ENCODE measurements around the gene ZFAND3. TPM values are rescaled to one million over a fixed set of nuclear protein-coding genes. Genes with fewer than 3 reads are reported as not detected.

Gene ZFAND3
- total and polyA plus RNA-seq, 9 donors, result 16.6 to 220 (median 51.9) TPM

GRCh38 chr6:37783856-37784584 is 35.5 kb upstream of the ZFAND3 start:
- TF ChIP-seq, protein P1, sequence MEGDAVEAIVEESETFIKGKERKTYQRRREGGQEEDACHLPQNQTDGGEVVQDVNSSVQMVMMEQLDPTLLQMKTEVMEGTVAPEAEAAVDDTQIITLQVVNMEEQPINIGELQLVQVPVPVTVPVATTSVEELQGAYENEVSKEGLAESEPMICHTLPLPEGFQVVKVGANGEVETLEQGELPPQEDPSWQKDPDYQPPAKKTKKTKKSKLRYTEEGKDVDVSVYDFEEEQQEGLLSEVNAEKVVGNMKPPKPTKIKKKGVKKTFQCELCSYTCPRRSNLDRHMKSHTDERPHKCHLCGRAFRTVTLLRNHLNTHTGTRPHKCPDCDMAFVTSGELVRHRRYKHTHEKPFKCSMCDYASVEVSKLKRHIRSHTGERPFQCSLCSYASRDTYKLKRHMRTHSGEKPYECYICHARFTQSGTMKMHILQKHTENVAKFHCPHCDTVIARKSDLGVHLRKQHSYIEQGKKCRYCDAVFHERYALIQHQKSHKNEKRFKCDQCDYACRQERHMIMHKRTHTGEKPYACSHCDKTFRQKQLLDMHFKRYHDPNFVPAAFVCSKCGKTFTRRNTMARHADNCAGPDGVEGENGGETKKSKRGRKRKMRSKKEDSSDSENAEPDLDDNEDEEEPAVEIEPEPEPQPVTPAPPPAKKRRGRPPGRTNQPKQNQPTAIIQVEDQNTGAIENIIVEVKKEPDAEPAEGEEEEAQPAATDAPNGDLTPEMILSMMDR (IDR thresholded peaks at IDR 0.05), result no peak
- TF ChIP-seq EP300 (IDR thresholded peaks at IDR 0.05), result no peak
- TF ChIP-seq POLR2A (IDR thresholded peaks at IDR 0.05), result no peak
- H3K4me3 ChIP-seq, result peak overlapping the region; percentile 30
- no peaks in the 10 kb centered on the region for H3K9me3 ChIP-seq
- H3K27me3 ChIP-seq, result no peaks in the 10 kb centered on the region
- intact Hi-C loops (cut with DNase I), result loop anchor here in 1 of 4 donors (2.0 kb wide), 1 partner anchor 711 kb away; no protein-coding TSS in a partner anchor
- no peaks in the 10 kb centered on the region for H3K36me3 ChIP-seq
- 1 to 2% (median 1%) methylated on average over 35 of the region's 35 CpGs for WGBS, 3 donors
- H3K4me1 ChIP-seq (ENCODE audit: insufficient read depth), result peaks cover 9% of the 10 kb centered on the region
- peak overlapping the region in 1 of 2 donors; percentile 69 for H3K27ac ChIP-seq
- peak; percentile 25 to 60 (median 50) for DNase-seq

- H3K27ac ChIP-seq, result no peak overlapping the region
- H3K36me3 ChIP-seq, result no peaks in the 10 kb centered on the region
- H3K4me1 ChIP-seq (ENCODE audit: insufficient read depth), result peaks cover 9% of the 10 kb centered on the region
- peak overlapping the region; percentile 30 for H3K4me3 ChIP-seq
- H3K9me3 ChIP-seq, result no peaks in the 10 kb centered on the region
- intact Hi-C loops (cut with DNase I), result loop anchor here in 1 of 4 donors (2.0 kb wide), 1 partner anchor 710 kb away; no protein-coding TSS in a partner anchor
- peak in 1 of 5 donors; percentile 27 for DNase-seq
- TF ChIP-seq, protein P1 (IDR thresholded peaks at IDR 0.05), result no peak
- TF ChIP-seq EP300 (IDR thresholded peaks at IDR 0.05), result no peak
- 16 to 26% (median 22%) methylated on average over 7 of the region's 7 CpGs for WGBS, 3 donors
- H3K27me3 ChIP-seq, result no peaks in the 10 kb centered on the region
These were observed 35.0 kb upstream of the ZFAND3 start for GRCh38 chr6:37784585-37784967.

- Histone ChIP-seq H3K27me3 (no peaks in the 10 kb centered on the region), H3K4me1 (ENCODE audit: insufficient read depth) (peaks cover 9% of the 10 kb centered on the region), H3K9me3 (no peaks in the 10 kb centered on the region), H3K4me3 (no peak overlapping the region), H3K27ac (no peak overlapping the region), H3K36me3 (no peaks in the 10 kb centered on the region)
- TF ChIP-seq, protein P1 (IDR thresholded peaks at IDR 0.05), result no peak
- no peak for TF ChIP-seq POLR2A (IDR thresholded peaks at IDR 0.05)
- no peak for TF ChIP-seq EP300 (IDR thresholded peaks at IDR 0.05)
- DNase-seq, result no peak
- intact Hi-C loops (cut with DNase I), result loop anchor here in 1 of 4 donors (2.0 kb wide), 1 partner anchor 710 kb away; no protein-coding TSS in a partner anchor
- 73 to 77% (median 77%) methylated on average over 13 of the region's 13 CpGs for WGBS, 3 donors
These were observed 34.4 kb upstream of the ZFAND3 start for GRCh38 chr6:37785002-37785662.

- no peaks in the 10 kb centered on the region for H3K36me3 ChIP-seq
- intact Hi-C loops (cut with DNase I), result loop anchor here in 1 of 4 donors (2.0 kb wide), 1 partner anchor 709 kb away; no protein-coding TSS in a partner anchor
- H3K4me3 ChIP-seq, result no peak overlapping the region
- H3K4me1 ChIP-seq (ENCODE audit: insufficient read depth), result peaks cover 9% of the 10 kb centered on the region
- no peaks in the 10 kb centered on the region for H3K27me3 ChIP-seq
- no peak overlapping the region for H3K27ac ChIP-seq
- WGBS, 3 donors, result 81 to 87% (median 83%) methylated on average over 18 of the region's 18 CpGs
- TF ChIP-seq, protein P1 (IDR thresholded peaks at IDR 0.05), result no peak
- TF ChIP-seq POLR2A (IDR thresholded peaks at IDR 0.05) (no peak), EP300 (IDR thresholded peaks at IDR 0.05) (no peak)
- no peaks in the 10 kb centered on the region for H3K9me3 ChIP-seq
- no peak for DNase-seq
These were observed 33.8 kb upstream of the ZFAND3 start for GRCh38 chr6:37785663-37786270.
